ENCODE results near the gene ACACB.

Gene ACACB

GRCh38 chr12:109292342-109292711, 175.9 kb downstream of the ACACB start:
- no peak for DNase-seq (ENCODE audit: extremely low read depth in 1 of 2, low read depth in 1 of 2)

GRCh38 chr12:109293106-109293505, 176.7 kb downstream of the ACACB start:
- DNase-seq (ENCODE audit: extremely low read depth in 1 of 2, low read depth in 1 of 2), result no peak

GRCh38 chr12:109294286-109294796, 178.0 kb downstream of the ACACB start:
- DNase-seq (ENCODE audit: extremely low read depth in 1 of 2, low read depth in 1 of 2), result no peak

DNA sequence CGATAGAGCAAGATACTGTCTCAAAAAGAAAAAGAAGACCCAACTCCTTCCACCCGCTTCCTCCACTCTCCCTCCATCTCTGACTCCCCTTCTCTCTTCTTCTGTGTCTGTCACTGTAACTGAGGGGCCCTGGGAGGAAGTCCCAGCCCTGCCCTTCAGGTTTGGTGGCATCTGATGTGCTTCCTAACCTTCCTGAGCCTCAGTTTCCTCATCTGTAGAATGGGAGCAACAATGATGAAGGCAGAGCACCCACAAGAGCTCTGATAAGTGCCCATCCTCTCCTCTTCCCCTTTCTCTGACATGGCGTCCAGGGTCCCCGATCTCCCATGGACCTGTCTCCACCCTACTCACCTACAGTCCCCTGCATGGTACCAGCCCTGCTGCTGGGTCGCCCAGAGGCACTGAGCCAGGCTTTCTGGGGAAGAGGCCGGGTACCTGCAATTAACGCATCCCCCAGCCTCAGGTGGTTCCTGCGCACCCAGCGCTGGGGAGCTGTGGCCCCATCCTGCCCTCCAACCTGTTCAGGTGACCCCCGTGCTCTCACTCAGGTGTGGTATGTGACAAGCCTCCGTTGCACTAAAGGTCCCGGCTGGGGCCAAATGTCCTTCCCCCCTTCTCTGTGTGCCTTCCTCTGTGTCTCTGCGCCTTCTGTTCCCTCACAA, 179.5 kb downstream of the ACACB start:
- DNase-seq (ENCODE audit: extremely low read depth in 1 of 2, low read depth in 1 of 2), result no peak

DNA sequence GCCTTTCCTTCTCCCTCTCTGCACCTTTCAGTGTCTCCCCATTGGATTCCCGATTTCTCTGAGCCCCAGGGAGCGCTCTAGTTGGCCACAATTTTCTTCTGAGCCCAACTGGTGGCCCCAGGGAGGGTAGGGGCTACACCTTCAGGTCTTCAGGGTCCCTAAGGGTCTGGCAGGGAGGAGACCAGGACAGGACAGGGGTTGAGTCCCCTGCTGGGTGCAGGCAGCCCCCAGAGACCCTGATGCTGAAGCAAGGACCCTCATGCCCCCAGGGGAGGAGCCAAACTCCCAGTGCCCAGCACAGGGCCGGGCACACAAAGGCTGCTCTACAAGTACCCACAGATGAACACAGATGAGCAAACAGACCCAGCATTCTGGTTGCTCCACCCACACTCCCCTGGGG, 180.0 kb downstream of the ACACB start:
- no peak for DNase-seq (ENCODE audit: extremely low read depth in 1 of 2, low read depth in 1 of 2)

DNA sequence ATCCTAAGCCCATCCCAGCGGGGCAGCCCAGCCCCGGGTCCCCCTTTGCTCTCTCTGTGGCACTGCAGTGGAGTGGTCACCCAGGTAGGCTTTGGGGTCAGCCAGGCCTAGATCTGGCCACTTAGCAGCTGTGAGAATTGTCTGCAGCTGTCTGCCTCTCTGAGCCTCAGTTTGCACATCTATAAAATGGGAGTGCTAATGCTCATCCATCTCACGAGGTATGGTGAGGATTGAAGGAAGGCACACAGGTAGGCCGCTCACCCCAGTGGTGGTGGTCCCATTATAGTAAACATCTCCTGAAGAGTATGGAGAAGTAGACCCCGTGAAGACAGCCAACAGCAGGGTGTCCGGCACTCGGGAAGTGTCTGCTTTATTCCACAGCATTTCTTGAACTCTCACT, 183.5 kb downstream of the ACACB start:
- DNase-seq (ENCODE audit: extremely low read depth in 1 of 2, low read depth in 1 of 2), result no peak

DNA sequence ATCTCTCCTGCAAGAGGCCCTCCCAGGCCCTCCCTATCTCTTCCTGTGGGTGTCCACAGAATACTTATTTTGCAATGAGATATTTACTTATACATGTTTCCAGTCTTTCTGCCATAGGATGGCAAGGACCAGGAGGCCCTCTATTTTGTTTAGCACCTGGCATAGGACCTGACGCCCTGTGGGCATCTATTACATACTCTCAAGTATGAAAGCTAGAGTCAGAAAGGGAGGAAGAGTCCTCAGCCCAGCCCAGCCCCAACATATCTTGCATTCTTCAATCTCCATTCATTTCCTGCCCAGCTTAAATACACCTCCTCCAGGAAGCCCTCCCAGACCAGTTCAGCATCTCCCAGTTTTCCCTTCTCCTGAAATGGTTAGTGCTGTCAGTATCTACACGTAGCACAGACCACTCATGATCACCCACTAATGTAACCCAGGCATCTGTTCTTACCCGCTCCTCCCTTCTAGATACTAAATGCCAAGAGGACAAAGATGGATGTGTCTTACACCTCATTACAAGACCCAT, 185.3 kb downstream of the ACACB start:
- DNase-seq (ENCODE audit: extremely low read depth in 1 of 2, low read depth in 1 of 2), result no peak

DNA sequence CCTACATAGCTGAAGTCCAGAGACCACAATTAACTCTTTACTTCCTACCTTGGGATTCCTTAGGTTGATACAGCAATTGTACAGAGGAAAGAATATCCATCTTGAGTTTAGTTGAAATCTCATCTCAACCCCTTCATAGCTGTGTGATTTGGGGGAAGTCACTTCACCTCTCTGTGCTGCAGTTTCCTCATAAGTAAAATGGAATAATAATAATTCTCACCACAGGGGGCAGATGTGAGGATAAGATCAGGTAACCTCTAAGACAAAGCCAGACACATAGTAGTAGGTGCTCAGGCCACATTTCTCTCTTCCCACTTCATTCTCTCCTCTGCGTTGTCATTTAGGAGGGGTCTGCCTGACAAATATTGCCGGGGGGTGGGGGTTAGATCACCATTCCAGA, 186.0 kb downstream of the ACACB start:
- DNase-seq (ENCODE audit: extremely low read depth in 1 of 2, low read depth in 1 of 2), result no peak

GRCh38 chr12:109302770-109303169, 186.4 kb downstream of the ACACB start:
- DNase-seq (ENCODE audit: extremely low read depth in 1 of 2, low read depth in 1 of 2), result no peak

DNA sequence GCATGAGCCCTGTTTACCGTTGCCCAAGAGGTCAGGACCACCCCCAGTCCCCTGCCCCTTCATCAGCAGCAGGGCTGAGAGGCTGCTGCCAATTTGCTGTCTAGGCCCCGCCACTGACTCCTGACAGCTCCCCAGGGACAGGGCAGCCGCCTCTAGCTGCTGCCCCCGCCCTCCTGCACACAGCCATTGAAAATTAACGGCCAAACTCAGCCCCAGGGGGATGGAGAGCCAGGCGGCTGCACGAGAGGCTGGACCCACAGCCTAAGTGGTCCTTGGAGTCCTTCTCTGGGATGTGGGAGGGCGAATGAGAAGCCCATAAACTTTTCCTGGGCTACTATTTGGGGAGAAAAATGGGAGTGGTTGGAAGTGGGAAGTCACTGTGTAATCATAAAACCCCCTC, 188.1 kb downstream of the ACACB start:
- DNase-seq (ENCODE audit: extremely low read depth in 1 of 2, low read depth in 1 of 2), result no peak

- no peak for DNase-seq (ENCODE audit: extremely low read depth in 1 of 2, low read depth in 1 of 2)
These were observed 189.2 kb downstream of the ACACB start for GRCh38 chr12:109305547-109305946.

GRCh38 chr12:109307051-109307450, 190.7 kb downstream of the ACACB start:
- no peak for DNase-seq (ENCODE audit: extremely low read depth in 1 of 2, low read depth in 1 of 2)

- DNase-seq (ENCODE audit: extremely low read depth in 1 of 2, low read depth in 1 of 2), result no peak
These were observed 192.4 kb downstream of the ACACB start, which contains the start of gene FOXN4 for GRCh38 chr12:109308534-109309380. Gene FOXN4, minus strand, starts transcription at chr12:109309284. Its CDS starts 963 bp downstream, at chr12:109308321.

DNA sequence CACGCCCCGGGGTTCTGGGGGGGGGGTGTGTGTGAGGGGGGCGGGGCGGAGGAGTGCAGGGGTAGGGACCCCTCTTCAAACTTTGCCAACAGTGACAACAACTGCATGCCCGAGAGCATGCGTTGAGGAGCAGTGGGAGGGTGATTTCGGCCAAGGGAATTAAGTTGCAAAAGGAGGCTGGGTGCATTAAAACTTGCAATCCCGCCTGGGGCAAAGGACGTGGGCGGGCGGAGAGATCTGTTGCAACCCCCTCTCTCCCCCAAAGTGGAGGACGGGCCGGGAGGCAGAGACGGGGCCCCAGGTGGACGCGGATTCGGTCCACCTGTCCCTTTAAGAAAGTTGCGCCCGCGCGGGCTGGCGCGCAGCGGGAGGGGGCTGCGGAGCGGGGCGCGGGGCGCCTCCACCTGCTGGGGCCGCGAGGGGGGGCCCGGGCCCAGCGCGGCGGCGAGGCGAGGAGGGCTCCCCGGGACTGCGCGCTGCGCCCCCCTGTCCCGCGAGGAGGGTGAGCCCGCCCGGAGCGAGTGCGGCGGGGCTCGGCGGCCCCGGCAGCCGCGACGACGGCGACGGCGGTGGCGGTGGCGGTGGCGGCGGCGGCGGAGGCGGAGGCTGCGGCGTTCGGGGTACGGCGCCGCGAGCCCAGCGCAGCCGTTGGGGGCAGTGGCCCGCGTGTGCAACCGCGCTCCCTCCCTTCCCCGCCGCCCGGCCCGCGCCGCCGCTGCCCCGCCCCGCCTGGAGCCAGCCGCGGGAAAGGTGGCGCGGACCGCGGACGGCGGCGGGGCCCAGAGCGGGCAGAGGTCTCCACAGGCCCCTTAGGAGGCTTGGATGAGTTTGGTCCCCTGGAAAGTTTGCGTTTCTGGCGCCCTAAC, 193.2 kb downstream of the ACACB start:
- DNase-seq (ENCODE audit: extremely low read depth in 1 of 2, low read depth in 1 of 2), result no peak

GRCh38 chr12:109310247-109311125, 194.1 kb downstream of the ACACB start:
- no peak for DNase-seq (ENCODE audit: extremely low read depth in 1 of 2, low read depth in 1 of 2)

All from stimulated activated CD8-positive, alpha-beta memory T cell treated with anti-CD3 and anti-CD28 coated beads, Interleukin-7, amount 100 ng/mL, for 48 hours (primary cell).